HUDEP-2 (cell line): ENCODE measurements around the gene SPA17.

Experiments used
- DNase-seq, 76 experiments: peaks; one replicate each; lab custom pipeline; 2025; ENCODE audit not compliant: unreplicated experiment in 76 of 76; lab: John Stamatoyannopoulos, UW

SPA17 gene

DNA sequence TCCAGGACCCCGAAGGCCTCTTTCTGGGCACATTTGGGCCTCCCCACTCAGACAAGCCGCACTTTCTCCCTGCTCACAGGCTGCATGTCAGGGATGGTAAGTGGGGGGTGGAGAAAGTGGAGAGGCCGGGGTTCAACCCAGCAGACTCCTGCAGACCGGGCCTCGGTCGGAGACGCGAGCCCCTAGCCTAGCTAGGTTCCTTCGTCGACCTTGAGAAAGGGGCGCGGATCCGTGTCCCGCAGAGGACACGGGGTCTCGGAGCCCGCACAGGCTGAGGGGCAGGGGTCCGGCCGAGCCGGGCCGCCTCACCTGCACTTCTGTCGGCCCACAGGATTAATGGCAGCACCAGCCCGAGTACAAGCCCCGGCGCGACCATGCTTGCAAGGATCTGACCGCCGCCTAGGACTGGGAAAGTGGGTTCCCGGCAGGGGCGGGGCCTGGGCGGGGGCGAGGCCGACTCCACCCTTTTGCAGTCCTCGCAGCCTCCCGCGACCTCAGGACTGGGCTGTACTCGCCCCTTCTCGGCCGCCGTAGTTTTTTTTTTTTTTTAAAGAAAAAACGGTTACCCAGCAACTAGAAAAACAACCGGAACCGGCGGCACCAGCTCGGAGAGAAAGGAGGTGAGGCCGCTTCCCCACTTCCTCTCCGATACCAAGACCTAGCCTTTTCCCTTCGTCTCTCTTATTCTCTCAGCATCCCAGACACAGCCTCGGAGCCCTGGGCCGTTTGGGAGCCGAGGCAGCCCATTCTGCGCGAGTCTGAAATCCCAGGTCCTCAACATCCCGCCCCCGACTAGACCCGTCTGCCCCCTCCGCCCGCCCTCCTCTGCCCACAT is at the start of gene SPA17, which contains the start of gene SIAE:
Gene SPA17, plus strand, starts transcription at position 572 of the 835 bp plus-strand sequence. CDS start 1,361 bp downstream, outside the sequence.
Gene SIAE, minus strand, starts transcription at position 407 of the 835 bp plus-strand sequence. Its CDS starts 31 bp downstream, at position 376.
- peak in 75 of 76 experiments; percentile 3 to 95 (median 88) for DNase-seq

DNA sequence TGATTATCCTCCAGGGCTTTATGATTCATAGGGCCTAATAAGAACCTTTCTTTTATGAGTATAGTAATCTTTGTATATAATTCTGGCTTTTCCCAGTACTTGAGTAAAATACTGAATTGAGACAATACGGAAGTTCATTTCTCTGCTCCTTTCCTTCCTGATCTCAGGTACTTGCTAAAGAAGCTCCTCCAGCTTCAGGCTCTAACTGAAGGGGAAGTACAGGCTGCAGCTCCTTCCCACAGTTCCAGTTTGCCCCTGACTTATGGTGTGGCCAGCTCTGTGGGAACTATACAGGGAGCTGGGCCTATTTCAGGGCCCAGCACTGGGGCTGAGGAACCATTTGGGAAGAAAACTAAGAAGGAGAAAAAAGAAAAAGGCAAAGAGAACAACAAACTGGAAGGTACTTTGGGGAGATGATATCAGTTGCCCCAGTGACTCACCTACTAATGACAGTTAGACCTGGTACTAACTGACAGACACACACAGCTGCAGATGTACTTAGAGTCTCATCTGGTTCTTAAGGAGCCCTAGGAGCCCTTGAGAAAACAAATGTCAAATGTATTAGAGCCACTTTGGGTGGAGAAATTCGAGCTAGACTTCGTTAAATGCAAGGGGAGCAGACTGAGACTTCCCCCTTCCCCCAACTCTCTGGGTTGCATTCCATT is 48.1 kb upstream of the SPA17 start:
- DNase-seq = peak in 2 of 76 experiments; percentile 7 to 24

DNA sequence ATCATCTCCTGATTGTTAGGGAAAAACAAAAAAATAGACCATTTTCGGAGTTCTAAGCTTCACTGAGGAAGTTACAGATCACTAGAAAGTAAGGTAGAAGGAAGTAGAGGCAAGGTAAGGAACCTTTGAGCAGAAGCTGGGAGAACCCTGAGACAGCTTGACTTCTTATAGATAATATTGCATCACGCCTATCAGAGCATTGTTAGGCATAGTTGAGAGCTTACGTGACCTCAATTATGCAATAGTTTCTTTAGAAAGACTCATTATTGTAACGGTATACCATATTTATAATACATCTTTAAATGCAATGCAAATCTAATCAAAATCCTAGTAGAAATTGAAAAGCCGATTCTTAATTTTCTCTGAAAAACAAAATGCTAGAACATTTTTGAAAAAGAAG is 46.2 kb upstream of the SPA17 start:
- no peak for DNase-seq

DNA sequence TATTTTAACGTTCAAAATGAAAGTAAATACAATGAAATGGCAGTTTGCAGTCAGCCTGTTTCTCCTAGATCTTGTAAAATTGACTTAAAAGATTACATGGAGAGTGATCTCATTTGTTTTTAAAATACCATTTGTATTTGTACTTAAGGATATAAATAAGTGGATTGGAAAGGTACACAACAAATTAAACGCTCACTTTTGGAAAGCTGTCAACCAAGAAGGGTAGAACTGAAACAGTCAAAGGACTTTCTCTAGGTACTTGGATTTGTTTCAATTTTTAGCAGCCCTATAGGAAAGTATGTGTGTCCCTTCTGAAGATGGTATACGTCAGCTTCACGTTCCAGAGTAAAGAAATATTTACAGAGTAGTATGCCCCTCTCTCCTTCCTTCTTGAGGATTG is 43.7 kb upstream of the SPA17 start:
- DNase-seq = no peak

DNA sequence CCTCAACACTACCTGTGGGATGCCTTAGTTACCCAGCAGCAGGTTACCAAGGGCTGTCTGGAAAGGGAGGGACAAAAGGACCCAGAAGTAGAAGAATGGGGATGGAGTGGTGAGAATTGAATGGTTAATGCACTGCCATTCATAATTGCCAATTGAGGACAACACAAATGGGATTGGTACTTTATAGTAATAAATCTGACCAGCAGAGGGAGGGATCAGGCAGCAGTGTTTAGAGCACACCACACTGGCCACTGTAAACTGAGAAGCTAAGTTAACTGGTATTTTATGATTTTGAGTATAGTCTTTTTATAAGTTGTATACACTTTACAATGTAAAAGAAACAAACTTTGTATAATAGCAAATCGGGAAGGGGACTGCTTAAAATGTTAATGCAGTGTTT is 40.3 kb upstream of the SPA17 start:
- DNase-seq = peak in 6 of 76 experiments; percentile 2 to 24 (median 14)

DNA sequence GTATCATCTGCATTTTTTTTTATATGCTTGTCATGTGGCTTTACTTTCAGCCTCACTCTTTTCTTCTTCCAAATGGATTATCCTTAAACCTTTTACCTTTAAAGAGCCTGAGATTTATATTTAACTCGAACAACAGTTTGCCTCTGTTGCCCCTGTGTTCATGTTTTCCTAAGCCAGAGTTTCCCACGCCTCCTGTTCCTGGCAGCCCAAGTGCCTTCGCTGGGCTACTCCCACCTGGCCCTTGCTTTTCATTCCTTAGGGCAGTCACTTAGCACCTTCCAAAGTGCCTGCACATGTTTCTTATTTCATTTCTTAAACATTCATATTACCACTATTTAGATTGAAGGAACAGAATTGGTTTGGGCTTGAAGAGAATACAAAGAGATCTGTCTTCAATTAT is 37.8 kb upstream of the SPA17 start:
- DNase-seq = no peak

DNA sequence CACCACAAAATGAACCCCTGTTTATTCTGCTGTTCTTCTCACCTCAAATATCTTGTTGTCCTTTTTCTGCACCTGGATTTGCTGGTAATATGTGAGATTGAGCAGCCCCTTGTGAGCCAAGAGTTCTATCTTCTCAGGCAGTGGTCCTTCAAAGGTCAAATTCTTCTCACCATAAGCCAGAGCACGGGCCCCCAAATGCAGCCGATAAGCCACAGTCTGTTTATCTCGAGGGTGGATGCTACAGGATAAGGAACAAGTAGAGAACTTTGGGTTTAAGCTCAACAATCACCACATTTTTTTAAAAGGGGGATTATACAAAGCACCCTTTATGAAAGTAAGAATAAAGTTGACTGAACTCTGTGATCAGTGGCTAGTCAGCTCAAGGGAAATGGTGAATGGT is 35.2 kb upstream of the SPA17 start:
- peak in 14 of 76 experiments; percentile 3 to 49 (median 14) for DNase-seq

DNA sequence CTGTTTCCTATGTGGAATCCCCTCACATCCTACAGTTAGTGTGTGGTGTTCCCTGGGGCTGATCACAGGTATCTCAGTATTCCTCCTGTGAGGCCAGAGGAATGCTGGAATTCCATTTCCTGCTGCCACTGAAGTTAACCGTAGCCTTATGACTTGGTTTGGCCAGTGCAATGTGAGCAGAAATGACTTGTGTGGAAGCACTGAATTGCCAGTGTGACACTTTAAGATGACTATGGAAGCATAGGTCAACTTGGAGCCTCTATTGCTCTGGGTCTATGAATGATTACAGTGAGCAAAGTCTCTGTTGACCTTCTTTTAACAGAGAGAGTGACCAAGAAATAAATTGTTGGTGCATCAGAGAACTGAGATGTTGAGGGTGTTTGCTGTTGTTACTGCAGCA is 34.5 kb upstream of the SPA17 start:
- DNase-seq = no peak

DNA sequence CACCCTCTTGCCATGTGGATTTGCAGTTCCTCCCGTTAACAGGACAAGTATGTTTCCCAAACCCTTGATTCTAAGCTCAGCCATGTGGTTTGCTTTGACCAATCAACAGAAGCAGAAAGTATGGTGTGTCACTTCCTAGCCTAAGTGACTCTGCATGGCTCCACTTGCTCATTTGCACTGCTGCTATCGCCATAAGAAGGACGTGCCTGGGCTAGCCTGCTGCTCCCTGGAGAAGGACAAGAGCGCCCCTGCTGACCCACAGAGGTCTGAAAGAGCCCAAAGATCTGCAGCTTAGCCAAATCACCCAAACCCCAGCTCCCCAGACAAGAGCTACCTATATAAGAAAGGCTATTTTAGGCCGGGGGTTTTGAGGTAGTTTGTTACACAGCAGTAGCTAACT is 33.0 kb upstream of the SPA17 start:
- DNase-seq = no peak

DNA sequence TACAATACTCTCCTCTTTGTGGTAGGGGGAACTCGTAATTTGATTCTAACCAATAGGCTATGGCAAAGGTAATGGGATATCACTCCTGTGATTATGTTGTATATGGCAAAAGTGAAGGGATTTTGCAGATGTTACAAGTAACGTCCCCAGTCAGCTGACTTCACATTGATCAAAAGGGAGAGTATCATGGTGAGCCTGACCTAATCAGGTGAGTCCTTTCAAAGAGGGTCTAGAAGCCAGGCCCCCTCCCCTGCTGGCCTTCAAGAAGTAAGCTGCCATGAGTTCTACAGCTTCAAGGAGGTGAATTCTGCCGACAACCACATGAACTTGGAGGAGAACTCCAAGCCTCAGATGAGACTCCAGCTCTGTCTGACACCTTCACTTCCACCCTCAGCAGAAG is 31.1 kb upstream of the SPA17 start:
- no peak for DNase-seq

DNA sequence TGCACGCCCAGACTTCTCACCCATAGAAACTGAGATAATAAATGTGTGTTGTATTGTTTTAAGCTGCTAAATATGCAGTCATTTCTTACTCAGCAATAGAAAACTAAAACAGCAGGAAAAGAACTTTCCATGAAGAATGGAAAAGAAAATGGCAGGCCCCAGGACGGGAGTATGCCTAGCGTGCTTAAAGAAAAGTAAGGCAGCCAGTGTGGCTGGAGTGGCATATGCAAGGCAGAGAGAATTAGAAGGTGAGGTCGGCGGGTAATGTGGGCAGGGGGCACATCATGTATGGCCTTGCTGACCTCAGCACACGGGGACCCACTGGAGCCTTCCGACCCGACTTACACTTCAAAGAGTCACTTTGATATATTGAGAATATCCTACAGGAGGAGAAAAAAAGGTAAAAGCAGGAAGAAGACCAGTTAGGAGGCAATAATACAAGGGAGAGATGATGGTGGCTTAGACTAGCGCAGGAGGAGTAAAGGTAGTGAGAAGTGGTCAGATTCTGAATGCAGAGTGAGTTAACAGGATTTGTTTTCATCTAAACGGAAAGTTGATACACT is 30.6 kb upstream of the SPA17 start:
- DNase-seq = no peak

DNA sequence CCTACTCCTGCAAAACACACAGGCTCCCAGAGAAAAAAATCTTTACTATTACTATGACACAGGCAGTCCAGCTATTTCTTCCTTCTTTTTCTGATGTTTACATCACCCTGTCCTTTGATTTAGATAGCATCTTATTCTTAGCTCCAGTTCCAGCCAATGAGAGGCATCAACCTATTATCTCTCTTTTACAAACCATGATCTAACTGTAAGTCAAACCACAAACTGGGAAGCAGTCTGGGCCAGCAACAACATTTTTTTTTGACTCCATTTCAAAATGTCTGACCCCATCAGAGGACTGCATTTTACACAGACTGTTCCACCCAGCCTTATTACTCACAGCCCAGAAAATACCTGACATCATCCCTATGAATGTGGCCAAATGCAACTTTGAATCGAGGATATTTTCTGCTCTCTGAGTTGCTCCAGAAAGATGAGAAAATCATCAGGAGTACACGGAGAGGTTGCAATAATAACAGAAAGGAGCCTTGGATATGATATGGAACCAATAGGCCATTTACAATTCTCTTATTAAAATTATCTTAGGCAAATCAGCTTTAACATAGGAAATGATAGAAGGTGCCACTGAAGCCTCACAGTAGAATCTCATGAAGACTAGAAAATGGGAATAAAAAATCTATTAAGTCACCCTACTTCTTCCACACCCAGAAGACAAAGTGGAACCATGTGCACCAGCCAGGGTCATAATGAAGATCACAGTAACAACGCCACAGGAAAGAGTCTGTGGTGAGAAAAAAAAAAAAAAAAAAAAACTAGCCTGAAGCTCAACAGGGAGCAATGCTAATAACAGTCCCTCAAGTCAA is 29.9 kb upstream of the SPA17 start:
- DNase-seq = peak in 40 of 76 experiments; percentile 3 to 80 (median 45)

DNA sequence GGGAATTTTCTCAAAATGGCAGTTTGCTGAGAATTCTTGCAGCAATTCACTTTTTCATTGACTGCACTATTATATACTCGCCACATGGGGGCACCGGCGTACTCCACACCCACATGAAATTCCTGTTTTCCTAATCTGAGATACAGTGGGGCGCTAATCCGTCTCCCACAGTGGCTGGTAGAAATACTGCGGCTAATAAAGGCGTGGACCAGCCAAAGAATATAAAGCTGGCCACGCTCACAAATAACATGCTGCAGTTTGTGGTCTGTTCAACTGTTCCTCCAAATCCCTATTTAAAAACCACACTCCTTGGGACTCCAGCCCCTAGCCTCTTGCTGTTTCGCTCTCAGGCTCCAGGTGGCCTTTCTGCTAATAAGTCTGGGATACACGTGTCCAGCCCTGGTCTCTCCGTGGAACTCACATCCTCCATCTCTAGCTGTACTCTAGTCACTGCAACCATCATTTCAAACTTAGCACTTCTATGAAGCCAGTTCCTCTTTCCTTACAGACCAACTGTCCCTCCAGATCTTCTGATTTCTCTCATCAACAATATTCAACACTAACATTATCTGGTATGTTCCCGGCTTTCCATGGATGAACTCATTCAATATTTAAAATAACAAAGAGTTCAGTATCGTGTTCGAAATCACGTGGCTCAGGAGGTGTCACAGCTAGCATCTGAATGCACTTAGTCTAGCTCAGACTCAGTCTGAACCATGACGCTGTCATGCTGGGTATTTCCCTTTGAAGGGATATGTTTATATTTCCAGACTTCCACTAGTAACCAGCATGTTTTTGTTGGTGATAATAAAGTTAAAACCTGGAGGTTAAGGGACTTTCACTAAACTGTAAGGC is 29.1 kb upstream of the SPA17 start:
- peak in 44 of 76 experiments; percentile 5 to 64 (median 28) for DNase-seq

DNA sequence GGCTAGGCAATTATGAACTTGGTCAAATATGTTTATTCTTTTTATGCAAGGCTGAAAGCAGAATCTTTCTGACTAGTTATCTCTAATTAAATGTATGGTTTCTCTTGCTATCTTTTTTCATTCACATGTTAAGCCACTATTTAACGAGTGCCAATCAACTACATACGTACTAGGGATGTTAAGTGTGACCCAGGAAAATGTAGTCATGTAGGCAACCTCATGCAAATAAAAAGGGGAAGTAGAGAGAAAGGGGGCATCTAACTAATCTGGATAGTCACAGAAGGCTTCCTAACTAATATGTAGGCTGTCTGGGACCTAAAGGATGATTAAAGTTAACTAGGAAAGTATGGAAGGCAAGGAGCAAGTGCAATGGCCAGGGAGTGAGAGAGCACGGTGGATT is 27.6 kb upstream of the SPA17 start:
- DNase-seq = no peak

DNA sequence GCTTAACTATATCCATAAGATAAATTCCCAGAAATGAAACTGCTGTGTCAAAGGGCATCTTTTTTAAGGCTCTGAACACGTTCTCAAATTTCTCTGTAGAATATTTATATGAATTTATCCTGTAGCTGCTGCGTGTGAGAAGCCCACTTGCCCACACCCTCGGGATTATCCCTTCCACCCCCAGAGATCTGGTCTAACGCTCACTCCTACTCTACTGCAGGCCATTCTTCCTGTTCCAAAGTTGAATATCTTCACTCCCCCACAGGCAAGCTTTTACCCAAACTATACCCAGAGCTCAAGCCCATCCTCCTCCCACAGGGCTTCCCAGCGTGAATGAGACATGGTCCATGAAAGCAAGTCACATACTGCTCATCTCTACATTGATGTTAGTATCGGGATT is 25.1 kb upstream of the SPA17 start:
- no peak for DNase-seq

DNA sequence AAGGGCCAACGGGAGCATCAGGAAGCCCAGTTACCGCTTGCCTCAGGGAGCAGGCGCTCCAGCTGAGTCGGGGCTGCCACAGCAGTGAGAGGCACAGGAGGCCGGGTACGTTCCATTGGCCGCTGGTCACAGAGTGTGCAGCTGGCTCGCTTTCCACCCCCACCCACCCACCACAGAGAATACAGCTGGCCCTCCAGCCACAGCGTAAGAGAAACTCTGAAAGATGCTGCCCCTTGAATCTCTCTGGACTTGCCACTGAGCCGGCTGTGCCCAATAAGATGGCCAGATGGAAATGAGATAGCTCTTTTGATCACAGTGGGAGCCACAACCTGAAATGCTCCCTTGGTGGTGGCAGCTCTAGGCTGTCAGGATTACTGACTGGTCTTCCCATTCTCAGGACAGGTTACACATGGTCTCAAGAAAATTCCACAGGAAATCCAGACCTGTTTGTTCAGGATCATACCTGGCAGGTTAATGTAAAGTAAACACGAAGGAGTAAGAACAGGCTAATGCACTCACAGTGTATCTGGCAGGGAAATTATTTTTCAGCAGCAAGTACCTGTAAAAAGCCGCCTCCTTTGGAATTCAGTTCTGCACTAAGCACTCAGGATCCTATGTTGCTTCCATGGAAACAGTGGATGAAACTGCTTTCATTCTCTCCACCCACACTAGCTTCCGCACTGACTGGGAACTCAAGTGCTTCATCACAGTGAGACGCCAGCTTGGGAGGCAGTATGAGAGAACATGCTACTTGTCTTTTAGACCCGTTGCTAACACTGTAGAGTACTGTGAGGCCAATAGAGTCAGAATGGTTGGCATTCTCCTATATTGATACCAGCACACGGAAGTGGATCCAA is 16.7 kb upstream of the SPA17 start:
- no peak for DNase-seq

DNA sequence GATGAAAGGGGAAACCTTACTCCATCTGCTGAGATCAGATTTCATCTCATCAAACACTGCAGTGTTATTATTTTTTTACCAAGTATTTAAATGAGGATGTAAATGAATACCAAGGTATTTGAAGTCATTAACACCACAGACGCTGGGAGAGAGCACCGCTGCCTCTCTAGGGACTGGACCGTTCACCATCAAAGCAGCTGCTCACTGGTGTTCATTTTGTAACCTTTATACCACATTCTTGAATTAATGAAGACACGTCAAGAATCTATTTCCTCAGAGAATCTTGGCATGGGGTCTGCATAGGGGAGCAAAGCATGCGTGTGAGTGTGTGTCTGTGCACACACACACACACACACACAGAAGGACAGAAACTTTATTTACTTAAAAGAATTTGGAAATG is 15.8 kb upstream of the SPA17 start:
- DNase-seq = no peak

DNA sequence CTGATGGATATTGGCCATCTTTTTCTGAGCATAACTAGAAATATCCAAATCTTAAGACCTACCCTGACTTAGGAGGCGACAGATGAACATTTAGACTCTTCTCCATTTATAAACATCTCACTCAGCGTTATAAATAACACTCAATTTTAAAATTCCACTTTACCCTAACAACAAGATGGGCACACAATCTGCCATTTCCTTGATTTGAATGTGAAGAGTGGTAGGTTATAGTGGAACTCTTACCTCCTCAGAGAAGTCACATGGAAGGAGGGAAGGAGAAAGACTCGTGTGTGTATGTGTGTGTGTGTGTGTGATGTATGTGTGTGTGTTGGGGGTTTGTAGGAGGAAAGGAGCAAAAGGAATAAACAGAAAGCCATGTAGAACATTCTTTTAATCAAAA is 15.2 kb upstream of the SPA17 start:
- no peak for DNase-seq

DNA sequence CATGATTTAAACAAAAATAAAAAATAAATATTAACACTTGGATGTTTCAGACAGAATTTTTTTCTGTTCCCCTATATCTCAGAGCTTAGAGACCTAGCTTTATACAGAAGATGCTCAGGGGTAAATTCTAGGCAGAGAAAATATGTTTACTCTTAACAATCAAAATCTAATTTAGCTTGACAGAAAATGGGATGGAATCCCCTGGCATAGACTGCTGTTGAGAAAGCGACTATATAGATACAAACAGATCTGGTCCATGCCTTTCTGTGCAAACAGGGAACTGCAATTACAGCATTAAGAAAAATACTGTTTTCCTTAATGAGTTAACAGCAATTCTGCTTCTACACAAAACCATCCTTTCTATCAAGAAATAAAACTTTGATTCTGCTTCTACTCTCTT is 14.7 kb upstream of the SPA17 start:
- DNase-seq = no peak
